NCI-H1048 (cell line): ENCODE data around the gene PPBP.

Experiments
- DNase-seq: peaks from one replicate; lab custom pipeline; 2025; lab: John Stamatoyannopoulos, UW

PPBP gene

DNA sequence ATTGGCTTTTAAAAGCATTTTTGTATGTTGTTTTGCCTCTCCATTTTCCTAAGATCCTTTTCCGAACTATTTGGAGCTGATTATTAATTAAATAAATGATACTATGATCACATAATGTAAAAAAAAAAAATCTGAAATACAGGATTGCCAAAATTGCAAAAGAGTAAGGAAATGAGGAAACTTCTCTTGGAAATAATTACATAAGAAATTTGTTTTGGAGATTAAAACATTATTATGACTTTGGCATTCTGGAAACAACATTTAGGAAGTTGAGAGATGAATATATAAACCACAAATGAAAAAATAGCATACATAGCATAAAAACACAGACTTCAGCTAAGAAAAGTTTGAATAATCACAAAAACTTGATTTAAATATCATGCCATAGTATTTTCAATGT lies 39.7 kb downstream of the PPBP start:
- no peak for DNase-seq

DNA sequence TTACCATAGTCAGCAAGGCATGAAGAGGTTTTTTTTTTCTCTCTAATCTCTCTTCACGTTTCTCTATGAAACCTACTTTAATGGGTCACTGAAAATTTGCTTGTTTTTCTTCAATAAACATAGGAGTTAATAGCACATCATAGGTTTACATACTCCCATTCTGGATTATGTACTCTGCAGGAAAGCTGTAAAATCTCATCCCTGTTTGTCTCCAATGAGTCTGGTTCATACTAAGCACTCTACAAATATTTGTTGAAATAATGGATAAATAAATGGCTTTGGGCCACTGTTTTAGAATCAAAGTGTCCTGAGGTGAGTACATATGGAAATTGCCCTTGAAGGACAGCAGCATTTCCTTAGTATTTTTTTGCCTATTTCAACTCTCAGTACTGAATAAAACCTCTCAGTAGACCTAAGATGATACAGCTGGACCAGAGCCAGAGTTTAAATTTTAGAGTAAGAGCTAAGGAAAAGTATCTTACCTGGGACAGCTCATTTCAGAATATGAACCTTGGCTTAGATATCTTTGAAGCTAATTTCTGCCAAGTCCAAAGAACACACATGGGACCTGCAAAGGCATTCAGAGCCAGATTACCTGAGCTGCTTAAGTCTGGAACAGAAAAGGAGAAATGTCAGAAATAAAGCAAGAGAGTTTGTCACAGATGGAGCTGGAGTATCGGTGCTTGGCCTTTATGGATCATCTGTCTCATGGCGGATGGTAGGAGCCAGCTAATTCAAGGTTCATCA lies 40.6 kb downstream of the PPBP start:
- DNase-seq = no peak

DNA sequence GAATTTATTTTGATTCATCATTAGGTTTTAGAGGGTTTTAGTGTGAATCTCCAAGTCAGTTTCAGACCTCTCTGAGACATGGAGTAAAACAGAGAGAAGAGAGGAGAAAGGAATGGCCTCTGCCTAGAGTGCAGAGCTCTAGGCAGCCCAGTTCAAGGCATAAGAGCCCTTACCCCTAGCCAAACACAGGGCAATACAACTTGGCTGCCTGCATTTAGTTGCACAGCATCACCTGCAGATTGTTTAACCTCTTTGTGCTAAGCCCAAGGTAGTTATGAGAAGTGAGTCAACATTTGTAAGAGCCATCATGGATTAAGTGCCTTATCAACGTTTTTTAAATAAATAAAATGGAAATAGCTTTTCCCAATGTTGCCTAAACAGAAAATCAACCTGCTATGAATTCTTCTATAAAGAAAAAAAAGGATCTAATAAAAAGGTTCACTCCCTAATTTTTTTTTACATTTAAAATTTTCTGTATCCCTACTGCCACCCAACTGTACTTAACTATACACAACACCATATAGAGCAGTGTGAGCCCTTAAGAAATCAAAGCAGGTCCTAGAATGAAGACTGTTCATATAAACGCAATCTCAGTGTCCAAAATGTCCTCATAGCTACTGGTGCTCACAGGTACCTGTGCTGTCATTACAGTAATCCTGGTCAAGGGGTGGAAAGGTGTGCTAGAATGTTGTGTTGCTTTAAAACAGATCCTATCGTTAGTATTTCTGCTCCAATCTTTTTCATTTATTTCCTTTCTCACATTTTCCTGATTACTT lies 42.1 kb downstream of the PPBP start:
- DNase-seq = no peak

DNA sequence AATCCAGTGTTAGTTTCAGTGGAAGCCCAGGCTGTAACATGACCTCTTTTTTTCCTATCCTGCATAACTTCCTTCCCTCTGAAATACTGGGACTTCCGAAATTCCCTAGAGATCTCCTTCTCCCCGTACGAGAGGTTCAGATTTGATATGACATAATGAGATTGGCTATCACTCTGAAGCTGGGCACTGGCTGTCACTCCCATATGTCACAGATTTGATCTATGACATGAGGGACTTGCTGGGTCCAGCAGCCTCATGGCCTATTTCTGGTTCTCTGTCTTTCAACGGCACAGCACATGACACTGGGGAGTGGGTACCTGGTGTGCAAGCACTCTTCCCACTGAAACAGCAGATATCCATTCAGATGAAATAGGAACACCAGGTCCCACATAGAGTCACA lies 42.9 kb downstream of the PPBP start:
- no peak for DNase-seq

DNA sequence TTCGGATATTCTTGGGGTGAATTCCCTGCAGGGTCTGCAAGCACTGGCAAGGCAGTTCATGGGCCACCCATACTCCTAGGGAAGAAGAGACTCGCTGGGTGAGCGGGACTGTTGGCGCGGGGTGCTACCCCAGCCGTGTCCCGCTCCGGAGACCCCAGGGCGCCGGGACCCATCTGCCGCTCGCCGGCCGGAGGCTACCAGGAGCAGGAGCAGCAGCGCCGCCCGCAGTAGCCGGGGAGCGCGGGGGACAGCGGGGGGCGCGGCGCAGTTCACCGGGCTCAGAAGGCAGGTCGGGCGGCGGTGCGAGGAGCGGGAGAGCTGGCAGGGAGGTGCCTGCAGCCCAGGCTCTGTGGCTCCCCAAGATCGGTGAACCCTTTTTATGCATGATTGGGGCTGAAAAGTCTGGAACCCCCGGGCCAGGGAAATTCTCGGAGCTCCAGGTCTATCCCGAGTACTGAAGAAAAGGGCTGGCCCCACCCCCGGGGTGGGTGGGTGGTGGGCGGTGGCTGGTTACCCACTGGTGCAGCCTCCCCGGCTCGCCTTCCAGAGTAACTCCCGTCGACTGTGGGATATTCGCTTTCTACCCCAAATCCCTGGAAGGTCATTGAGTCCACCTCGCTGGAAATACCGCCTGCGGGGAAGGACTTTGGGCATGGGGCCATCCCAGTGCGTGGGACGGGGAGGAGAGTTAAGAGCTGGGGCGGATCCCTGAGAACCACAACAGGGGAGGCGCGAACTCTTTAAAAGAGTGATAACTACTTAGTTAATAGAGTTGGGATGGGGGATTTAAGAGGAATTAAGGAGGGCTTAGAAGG lies 43.7 kb downstream of the PPBP start:
- DNase-seq = no peak

DNA sequence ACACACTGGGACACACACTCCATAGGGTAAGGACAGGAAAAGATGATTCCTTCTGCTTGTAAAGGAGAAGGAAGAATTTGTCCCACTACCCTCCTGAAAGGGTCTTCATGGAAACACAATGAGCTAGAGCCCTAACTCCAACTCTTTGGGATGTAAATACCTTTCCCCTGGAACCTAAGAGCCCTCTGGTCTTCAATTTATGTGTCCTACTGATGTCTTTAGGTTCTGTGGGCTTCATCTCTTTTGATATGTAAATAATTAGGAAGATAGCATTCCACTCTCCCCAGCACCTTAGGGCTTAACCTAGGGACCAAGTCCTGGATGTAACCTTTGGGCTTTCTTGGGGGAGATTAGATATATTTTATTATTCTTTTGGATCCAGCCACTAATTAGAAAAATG lies 44.4 kb downstream of the PPBP start:
- DNase-seq = no peak

DNA sequence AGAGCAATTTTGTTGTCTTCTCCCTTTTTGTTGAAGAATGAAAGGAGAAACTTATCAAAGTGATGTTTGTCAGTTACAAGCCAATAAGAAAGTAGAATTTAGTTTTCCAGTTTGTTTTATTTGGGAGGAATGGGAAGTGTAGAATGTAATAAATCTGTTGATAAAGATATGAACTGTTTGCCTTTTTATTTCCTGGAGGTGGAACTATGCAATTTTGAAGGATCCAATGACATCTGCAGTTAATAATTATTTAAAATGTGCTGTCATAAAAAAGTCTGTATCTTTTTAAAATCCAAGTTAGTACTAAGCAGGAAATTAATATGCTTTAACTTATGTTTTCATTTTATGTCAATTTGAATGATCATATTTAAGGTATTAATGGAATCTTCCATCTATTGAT lies 51.0 kb downstream of the PPBP start:
- no peak for DNase-seq
